Activated naive CD8-positive, alpha-beta T cell (primary cell): ENCODE measurements around the gene DSTYK.
A peak's percentile ranks its signal among the peaks of the same experiment; 100 is the strongest.
"Not testable (repeated sequence)": the region's sequence is repeated elsewhere in the genome, so short reads cannot be mapped to it uniquely, and the experiment has no call there.

Experiments used
- H3K27ac Mint-ChIP-seq: one replicate; pipeline ENCODE4 v1.8.0; 2021; ENCODE audit warnings: mixed read lengths
- H3K27me3 Mint-ChIP-seq: one replicate; pipeline ENCODE4 v1.8.0; 2021; ENCODE audit warnings: mixed read lengths
- H3K36me3 Mint-ChIP-seq: one replicate; pipeline ENCODE4 v1.8.0; 2021; ENCODE audit warnings: mixed read lengths
- H3K4me1 Mint-ChIP-seq: one replicate; pipeline ENCODE4 v1.8.0; 2021; ENCODE audit warnings: low read depth, mixed read lengths
- H3K4me3 Mint-ChIP-seq: one replicate; pipeline ENCODE4 v1.8.0; 2021; ENCODE audit warnings: mild to moderate bottlenecking, mixed read lengths
- H3K9me3 Mint-ChIP-seq: one replicate; pipeline ENCODE4 v1.8.0; 2021; ENCODE audit warnings: low read depth, mixed read lengths

DSTYK gene

GRCh38 chr1:205246351-205247119 is 35.0 kb upstream of the DSTYK start:
- Mint-ChIP-seq H3K4me1 (peaks cover 3% of the 10 kb centered on the region), H3K9me3 (no peaks in the 10 kb centered on the region), H3K4me3 (no peak overlapping the region), H3K27ac (no peak overlapping the region), H3K36me3 (peaks cover 6% of the 10 kb centered on the region), H3K27me3 (no peaks in the 10 kb centered on the region)

- no peak overlapping the region for H3K4me3 Mint-ChIP-seq
- H3K27me3 Mint-ChIP-seq: no peaks in the 10 kb centered on the region
- peaks cover 3% of the 10 kb centered on the region for H3K4me1 Mint-ChIP-seq
- H3K36me3 Mint-ChIP-seq: peaks cover 6% of the 10 kb centered on the region
- H3K27ac Mint-ChIP-seq: no peak overlapping the region
- no peaks in the 10 kb centered on the region for H3K9me3 Mint-ChIP-seq
These were observed 33.6 kb upstream of the DSTYK start for GRCh38 chr1:205245096-205245495.

- Mint-ChIP-seq H3K9me3 (no peaks in the 10 kb centered on the region), H3K4me3 (no peak overlapping the region), H3K27ac (no peak overlapping the region), H3K4me1 (peaks cover 6% of the 10 kb centered on the region), H3K36me3 (peaks cover 6% of the 10 kb centered on the region), H3K27me3 (no peaks in the 10 kb centered on the region)
These were observed 32.9 kb upstream of the DSTYK start for GRCh38 chr1:205244384-205244783.

- Mint-ChIP-seq H3K27ac (no peak overlapping the region), H3K4me3 (no peak overlapping the region), H3K9me3 (no peaks in the 10 kb centered on the region), H3K4me1 (peaks cover 9% of the 10 kb centered on the region), H3K36me3 (peaks cover 6% of the 10 kb centered on the region), H3K27me3 (no peaks in the 10 kb centered on the region)
These were observed 32.1 kb upstream of the DSTYK start for GRCh38 chr1:205243350-205244191.

- Mint-ChIP-seq H3K27me3 (no peaks in the 10 kb centered on the region), H3K9me3 (no peaks in the 10 kb centered on the region), H3K36me3 (peaks cover 8% of the 10 kb centered on the region), H3K4me3 (no peak overlapping the region), H3K27ac (no peak overlapping the region), H3K4me1 (peaks cover 28% of the 10 kb centered on the region)
These were observed 30.0 kb upstream of the DSTYK start for GRCh38 chr1:205241366-205242030.

- peaks cover 30% of the 10 kb centered on the region for H3K4me1 Mint-ChIP-seq
These were observed 29.1 kb upstream of the DSTYK start for GRCh38 chr1:205240569-205240968.

GRCh38 chr1:205240118-205240517 is 28.6 kb upstream of the DSTYK start:
- no peaks in the 10 kb centered on the region for H3K9me3 Mint-ChIP-seq
- no peak overlapping the region for H3K4me3 Mint-ChIP-seq
- peaks cover 8% of the 10 kb centered on the region for H3K36me3 Mint-ChIP-seq
- H3K27me3 Mint-ChIP-seq: no peaks in the 10 kb centered on the region
- peaks cover 30% of the 10 kb centered on the region for H3K4me1 Mint-ChIP-seq
- no peak overlapping the region for H3K27ac Mint-ChIP-seq

More at GRCh38 chr1:205240569-205240968, 29.1 kb upstream of the DSTYK start:
- H3K9me3 Mint-ChIP-seq: no peaks in the 10 kb centered on the region
- H3K27ac Mint-ChIP-seq: no peak overlapping the region
- no peaks in the 10 kb centered on the region for H3K27me3 Mint-ChIP-seq
- H3K4me3 Mint-ChIP-seq: no peak overlapping the region
- peaks cover 8% of the 10 kb centered on the region for H3K36me3 Mint-ChIP-seq

GRCh38 chr1:205239078-205239477 is 27.6 kb upstream of the DSTYK start:
- H3K27ac Mint-ChIP-seq: no peak overlapping the region
- peaks cover 30% of the 10 kb centered on the region for H3K4me1 Mint-ChIP-seq
- no peak overlapping the region for H3K4me3 Mint-ChIP-seq
- no peaks in the 10 kb centered on the region for H3K9me3 Mint-ChIP-seq
- H3K36me3 Mint-ChIP-seq: peaks cover 8% of the 10 kb centered on the region
- no peaks in the 10 kb centered on the region for H3K27me3 Mint-ChIP-seq

- H3K9me3 Mint-ChIP-seq: no peaks in the 10 kb centered on the region
- no peaks in the 10 kb centered on the region for H3K27me3 Mint-ChIP-seq
- H3K27ac Mint-ChIP-seq: peak overlapping the region; percentile 96
These were observed 26.3 kb upstream of the DSTYK start for GRCh38 chr1:205237526-205238484.

GRCh38 chr1:205236951-205237475 is 25.5 kb upstream of the DSTYK start:
- peak overlapping the region; percentile 96 for H3K27ac Mint-ChIP-seq
- H3K4me1 Mint-ChIP-seq: peaks cover 38% of the 10 kb centered on the region
- H3K27me3 Mint-ChIP-seq: no peaks in the 10 kb centered on the region
- H3K4me3 Mint-ChIP-seq: peak overlapping the region; percentile 68
- H3K9me3 Mint-ChIP-seq: no peaks in the 10 kb centered on the region
- peaks cover 2% of the 10 kb centered on the region for H3K36me3 Mint-ChIP-seq

More at GRCh38 chr1:205237526-205238484, 26.3 kb upstream of the DSTYK start:
- peaks cover 8% of the 10 kb centered on the region for H3K36me3 Mint-ChIP-seq
- H3K4me1 Mint-ChIP-seq: peaks cover 36% of the 10 kb centered on the region
- peak overlapping the region; percentile 68 for H3K4me3 Mint-ChIP-seq

- Mint-ChIP-seq H3K27ac (peak overlapping the region; percentile 35), H3K4me3 (no peak overlapping the region), H3K27me3 (no peaks in the 10 kb centered on the region), H3K9me3 (no peaks in the 10 kb centered on the region), H3K4me1 (peaks cover 38% of the 10 kb centered on the region), H3K36me3 (peaks cover 2% of the 10 kb centered on the region)
These were observed 25.0 kb upstream of the DSTYK start for GRCh38 chr1:205236526-205236925.

- H3K4me1 Mint-ChIP-seq: peaks cover 38% of the 10 kb centered on the region
- peaks cover 2% of the 10 kb centered on the region for H3K36me3 Mint-ChIP-seq
- peak overlapping the region; percentile 35 for H3K27ac Mint-ChIP-seq
- H3K27me3 Mint-ChIP-seq: no peaks in the 10 kb centered on the region
- H3K4me3 Mint-ChIP-seq: no peak overlapping the region
- no peaks in the 10 kb centered on the region for H3K9me3 Mint-ChIP-seq
These were observed 24.4 kb upstream of the DSTYK start for GRCh38 chr1:205235951-205236350.

- not testable (repeated sequence) for H3K36me3 Mint-ChIP-seq
- peaks cover 44% of the 10 kb centered on the region for H3K4me1 Mint-ChIP-seq
- H3K27ac Mint-ChIP-seq: peak overlapping the region; percentile 58
These were observed 22.5 kb upstream of the DSTYK start for GRCh38 chr1:205233986-205234385.

GRCh38 chr1:205232945-205233397 is 21.5 kb upstream of the DSTYK start:
- peaks cover 41% of the 10 kb centered on the region for H3K4me1 Mint-ChIP-seq
- H3K4me3 Mint-ChIP-seq: peak overlapping the region; percentile 51
- no peaks in the 10 kb centered on the region for H3K9me3 Mint-ChIP-seq
- H3K36me3 Mint-ChIP-seq: peaks cover 2% of the 10 kb centered on the region
- H3K27me3 Mint-ChIP-seq: no peaks in the 10 kb centered on the region
- H3K27ac Mint-ChIP-seq: no peak overlapping the region

More at GRCh38 chr1:205233986-205234385, 22.5 kb upstream of the DSTYK start:
- not testable (repeated sequence) for H3K9me3 Mint-ChIP-seq, H3K4me3 Mint-ChIP-seq, H3K27me3 Mint-ChIP-seq
